EH (cell line): Measurements from ENCODE around the gene SYNE1.

Source experiments
- DNase-seq: peaks from one replicate; pipeline ENCODE4 v3.0.0-alpha.2; 2015; ENCODE audit warnings: low read depth

SYNE1 gene

DNA sequence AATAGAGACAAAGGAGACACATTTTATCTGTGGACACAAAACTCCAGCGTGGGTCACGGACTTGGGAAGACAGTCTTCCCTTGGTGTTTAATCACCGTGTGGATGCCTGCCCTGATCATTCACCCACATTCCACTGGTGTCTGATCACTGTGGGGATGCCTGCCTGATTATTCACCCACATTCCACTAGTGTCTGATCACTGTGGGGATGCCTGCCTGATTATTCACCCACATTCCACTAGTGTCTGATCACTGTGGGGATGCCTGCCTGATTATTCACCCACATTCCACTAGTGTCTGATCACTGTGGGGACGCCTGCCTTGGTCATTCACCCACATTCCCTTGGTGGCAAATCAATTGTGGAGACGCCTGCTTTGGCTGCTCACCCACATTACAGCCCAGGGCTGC is 146.2 kb downstream of the SYNE1 start:
- peak; percentile 85 for DNase-seq

DNA sequence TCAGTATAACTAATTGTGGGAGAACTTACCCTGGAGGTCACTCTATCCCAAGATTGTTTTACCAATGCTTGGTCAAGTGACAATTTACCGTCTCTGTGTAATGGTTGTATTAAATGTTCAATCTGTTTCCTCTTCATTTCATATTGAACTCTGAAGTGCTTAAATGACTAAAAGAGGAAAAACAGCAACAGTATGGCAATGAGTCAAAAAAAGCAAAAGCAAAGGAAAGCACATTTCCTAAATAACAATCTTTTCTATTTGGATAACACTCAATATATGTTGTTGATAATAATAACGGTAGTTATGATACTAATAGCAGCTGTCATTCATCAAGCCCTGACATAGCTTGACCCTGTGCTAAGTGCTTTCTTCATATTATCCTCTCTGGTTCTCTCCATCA is 152.4 kb downstream of the SYNE1 start:
- DNase-seq, result no peak

DNA sequence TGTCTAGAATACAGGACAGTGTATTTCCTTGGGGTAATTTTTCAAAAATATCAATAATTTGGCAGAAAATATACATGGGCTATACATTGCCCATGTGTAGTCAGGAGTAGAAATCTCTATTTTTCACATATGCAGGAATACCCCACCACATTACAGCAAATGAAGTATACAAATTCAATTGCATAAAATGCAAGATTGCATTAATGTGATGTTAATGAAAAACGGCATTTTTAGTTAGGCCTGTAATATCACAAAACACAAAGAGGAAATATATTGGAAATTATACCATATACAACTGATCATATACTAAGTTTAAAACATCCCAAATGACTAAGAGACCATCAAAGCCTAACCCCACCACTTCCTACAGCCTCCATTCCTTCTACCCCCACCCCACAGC is 154.9 kb downstream of the SYNE1 start:
- no peak for DNase-seq

DNA sequence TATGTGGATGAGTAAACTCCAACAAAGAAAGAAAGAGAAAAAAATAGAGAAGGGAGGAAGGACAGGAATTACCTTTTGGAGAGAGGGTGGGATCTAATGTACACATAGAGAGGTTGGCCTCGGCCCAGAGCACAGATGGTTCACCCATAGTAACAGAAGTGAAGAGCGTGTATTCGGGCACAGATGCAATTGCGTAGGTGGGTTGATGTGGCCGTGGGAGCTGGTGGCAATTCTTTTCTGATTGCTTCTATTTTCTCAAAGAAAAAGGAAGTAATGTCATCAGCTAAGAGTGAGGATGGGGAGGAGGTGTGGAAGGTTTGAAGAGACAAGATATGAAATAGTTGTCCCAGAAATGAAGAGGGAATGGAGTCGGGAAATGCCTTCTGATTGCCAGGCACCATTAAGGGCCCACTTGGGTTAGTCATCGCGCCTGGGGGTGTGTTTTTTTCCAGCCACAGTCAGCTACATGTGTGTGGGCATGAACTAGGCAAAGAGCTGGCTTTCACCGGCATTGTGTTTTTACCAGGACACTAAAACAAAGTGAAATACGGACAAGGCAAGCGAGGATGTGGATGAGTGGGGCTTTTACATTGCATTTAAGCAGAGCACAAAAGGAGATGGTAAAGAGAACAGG is 158.7 kb downstream of the SYNE1 start:
- no peak for DNase-seq

DNA sequence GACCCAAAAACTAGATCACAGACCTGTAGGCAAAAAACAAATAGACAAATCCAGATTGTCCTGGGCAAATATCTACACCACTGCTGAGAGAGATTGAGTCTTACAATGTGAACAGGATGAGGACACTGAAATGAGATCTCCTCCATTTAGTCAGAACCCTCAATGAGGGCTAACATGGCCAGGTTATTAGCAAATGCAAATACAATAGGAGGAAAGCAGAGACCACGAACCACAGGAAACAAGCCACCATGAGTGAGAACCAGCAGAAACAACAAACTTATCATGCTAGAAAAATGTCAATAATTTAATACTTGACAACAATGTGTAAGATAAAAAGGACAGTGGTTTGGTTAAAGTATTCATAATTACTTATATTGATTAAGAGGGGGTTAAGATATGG is 162.8 kb downstream of the SYNE1 start:
- DNase-seq, result peak; percentile 49

DNA sequence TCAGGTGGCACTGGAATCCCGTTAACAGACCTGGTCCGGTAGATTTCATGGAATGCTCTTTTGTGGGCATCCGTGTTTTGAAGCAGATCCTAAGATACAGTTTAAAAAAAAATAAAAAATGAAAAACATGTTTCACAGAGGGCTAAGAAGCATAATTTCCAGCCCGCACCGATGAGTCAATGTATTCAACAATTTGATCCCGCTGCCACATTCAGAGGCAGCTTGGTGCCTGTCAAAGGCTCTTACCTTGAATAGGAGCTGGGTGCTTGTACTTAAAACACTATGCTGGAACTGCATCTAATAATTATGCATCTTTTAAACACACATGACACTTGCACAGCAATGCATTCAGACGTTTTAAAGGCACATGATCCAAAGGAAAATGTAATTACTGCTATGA is 164.8 kb downstream of the SYNE1 start:
- DNase-seq, result peak; percentile 21

DNA sequence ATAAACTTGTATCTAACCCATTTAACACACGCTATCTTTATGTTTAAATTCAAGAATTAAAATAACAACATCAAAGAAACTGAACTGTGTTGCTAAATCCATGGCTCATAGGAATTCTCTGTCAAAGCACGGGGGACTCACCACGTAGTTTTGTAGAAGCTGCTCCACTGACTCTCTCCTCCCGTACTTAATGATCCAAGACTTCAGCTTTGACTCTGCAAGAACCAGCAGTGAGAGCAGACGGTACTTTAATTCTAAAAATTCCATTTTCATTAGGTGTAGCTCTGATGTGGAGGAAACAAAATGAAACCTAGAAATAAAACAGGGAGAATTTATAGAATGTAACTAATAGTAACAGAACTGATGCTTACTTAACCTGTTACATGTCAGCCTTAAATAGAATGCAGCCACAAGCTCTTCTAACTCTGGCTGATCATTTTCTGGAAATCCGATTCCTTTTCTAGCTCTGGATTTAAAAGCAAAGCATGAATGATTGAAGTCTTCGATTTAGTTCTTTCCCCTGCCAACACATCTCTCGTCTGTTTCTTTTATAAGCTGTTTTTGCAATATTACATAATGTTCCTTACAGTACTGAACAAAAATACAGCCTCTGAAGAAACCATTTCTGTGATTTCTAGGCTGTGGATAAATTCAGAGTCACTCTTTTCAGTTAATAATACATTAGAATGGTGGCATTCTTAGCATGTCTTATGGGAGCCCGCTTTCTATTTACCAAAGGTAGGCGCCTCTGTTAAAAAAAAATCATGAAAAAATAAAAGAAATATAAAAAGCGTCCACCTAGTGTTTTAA is 165.5 kb downstream of the SYNE1 start:
- peak; percentile 42 for DNase-seq

DNA sequence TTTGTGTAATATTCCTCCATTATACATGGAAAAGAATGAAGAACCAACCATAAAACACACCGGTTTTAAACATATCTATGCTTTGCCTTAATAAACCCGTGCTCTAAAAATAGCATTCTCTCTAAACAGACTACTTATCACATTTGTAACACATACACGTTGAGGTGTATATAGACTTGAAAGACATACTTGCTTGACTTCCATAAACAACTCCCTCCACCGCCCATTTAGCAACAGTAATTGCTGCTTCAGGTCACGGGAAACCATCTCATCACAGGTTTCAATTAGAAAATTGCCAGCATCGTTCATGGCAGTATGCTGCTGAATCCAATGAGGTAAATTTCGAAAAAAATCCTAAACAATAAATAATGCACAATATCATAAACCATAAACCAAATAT is 174.0 kb downstream of the SYNE1 start:
- no peak for DNase-seq

DNA sequence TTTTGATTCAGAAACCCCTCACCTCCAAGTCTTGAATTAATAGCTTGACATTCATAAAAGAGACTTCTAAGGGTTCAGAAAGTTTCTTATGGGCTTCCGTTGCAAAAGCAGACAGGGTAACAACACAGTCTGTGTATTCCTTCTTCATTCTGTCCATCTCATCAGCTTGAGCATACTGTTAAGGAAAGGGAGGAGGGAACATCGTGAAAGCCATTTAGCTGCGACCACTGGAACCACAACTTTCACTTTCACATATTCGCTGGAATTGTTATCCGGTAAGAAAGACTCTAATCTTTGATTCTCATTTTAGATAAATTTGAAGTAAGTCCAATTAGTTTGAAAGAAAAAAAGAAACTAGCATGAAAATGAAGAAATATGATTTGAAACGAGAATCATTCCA is 174.4 kb downstream of the SYNE1 start:
- DNase-seq, result no peak

DNA sequence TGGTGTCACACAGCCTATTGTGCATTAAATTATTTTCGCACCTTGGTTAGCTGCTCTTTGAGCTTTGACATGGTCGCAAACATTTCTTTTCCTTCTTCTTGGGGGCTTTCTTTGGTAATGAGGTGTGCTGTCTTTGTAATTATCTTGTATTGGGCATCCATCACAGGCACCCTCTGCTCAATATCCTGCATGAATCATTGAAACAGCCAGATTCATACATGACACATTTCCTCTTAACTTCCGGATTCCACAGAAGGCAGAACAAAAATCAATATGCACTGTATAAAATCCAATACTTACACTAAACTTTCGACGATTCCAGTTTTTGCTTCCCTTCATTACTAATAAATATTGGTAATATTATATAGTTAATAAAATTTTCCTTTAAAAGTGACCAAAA is 175.6 kb downstream of the SYNE1 start:
- peak; percentile 23 for DNase-seq

DNA sequence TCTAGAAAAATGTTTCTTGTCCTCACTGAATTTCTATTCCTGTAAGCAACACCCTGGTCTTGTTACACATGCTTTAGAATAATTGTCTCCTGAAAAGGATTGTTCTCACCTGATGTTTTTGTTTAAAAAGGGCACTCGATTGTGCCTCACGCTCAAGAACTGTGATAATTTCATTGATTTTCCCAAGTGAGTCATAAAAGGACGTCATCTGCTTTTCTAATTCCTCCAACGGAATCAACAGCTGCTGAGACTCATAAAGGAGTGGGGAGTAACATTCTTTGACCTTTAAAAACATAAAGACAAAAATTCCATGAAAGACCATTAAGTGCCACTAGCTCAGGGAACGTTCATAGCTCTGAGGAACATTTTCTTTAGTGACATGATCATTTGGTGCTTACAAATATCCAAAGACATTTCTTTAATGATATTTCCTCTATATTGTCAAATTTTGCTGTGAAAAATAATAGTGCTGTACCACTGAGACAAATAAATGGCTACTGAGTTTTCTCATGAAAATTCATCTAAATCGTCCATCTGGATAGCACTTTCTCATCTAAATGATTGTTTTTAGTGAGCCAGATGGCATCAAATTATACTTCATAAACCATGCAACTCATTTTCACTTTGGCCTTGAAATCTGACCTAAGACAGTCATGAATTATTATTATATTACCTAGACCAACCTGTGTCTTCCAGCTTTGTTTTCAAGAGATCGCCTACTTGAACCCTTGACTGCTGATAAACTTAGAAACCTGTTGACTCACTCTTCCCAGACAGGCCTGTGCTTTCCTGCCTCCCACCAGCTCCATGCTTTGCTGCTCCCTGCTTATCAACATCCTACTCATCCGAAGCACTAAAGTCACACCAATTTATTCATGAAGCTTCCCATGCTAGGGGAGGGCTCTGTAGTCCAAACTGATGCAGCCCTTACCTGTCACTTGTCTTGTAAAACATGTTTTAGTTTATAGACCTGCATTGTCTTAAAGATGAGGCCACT is 178.2 kb downstream of the SYNE1 start:
- peak; percentile 67 for DNase-seq

DNA sequence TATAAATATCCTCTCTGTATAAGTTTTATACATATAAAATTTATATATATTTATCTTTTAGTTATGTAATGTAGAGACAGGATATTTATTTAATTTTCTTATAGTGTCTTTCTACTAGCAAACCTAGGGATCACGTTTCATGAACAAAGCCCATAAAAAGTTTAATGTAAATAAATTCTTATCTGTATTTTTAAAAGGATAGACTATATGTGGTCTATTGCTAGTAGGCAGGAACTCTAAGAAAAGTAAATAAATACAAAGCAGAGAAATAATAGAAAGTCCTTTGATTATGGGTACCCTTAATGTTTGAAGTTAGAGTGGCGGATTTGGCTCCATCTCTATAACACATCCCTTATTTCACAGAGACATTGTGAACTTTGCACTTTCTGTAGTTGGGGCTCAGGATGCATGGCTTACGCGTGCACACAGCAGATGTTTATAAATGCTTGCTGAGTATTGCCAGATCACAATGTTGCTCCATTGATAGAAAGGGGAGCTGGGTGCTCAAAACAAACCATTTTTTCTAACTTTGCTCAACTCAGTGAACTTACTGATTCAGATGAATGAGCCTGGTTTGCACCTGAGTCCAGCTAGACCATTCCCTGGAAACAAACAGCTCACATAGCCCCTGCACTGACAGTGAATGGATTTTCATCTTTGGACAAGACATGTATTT is 179.1 kb downstream of the SYNE1 start:
- DNase-seq, result no peak

DNA sequence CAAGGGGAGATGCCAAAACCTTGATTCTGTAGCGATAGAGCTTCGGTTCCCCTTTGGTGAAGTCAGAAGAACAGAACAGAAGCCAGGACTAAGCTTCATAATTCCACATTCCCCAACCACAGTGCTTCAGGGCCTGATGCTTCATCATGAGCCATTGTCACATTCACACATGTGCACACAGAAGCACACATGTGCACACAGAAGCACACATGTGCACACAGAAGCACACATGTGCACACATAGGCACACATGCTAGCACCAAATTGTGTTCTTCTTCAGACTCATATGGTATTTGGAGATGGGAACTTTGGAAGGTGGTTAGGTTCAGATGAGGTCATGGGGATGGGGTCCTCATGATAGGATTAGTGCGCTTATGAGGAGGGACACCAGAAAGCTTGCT is 183.2 kb downstream of the SYNE1 start:
- DNase-seq, result no peak

DNA sequence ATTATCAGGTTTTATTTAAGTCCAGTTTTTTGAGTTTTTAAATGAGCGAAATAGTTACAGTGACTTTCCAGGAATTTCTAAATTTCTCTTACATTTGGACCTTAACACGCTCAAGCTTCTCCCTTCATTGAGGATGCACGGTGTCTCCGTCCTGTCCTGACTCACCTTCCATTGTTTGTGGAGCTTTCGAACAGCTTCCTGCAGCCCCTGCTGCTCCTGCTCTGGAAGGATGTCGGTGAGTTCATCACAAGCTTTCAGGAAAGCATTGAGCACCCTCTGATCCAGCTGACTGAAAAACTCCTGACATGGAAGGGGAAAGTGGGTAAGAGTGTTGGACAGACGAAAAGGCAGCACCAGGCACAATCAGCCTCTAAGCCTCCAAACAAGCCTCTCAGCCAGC is 183.7 kb downstream of the SYNE1 start:
- DNase-seq, result no peak

DNA sequence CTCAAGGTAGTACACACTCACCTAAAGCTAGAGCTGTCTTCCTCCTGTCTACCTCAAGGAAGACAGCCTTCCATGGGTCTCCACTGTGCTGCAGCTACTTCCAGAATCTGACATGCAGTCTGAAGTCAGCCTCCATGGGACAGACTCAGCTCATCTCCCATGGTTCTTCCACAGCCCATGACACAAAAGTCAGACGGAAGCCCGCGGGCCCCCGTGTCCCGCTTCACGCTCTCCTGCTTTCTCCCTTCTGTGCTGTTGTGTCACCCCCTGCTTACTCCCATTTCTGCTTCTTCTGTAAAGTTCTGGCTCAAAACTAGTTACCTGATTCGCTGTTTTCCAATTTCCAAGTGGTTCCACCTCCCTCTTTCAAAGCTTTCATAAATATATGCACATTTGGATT is 184.5 kb downstream of the SYNE1 start:
- DNase-seq, result no peak

DNA sequence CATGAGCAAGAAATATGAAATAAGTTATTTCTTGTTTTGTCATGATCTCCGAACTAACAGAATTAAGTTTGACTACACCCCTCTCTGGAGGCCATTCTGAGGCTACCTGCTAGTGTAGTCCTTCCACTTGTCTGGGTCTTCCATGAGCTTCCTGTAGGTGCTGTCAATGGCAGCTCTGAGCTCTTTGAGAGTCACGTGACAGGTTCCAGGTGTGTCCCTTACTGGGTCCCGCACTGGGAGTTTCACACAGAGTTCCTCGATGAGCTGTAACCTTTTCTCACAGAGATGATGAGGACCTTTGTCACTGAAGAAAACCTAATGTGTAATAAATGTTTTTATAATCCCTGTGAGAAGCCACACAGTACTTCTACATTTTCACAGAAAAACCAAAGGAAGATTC is 186.6 kb downstream of the SYNE1 start:
- no peak for DNase-seq

DNA sequence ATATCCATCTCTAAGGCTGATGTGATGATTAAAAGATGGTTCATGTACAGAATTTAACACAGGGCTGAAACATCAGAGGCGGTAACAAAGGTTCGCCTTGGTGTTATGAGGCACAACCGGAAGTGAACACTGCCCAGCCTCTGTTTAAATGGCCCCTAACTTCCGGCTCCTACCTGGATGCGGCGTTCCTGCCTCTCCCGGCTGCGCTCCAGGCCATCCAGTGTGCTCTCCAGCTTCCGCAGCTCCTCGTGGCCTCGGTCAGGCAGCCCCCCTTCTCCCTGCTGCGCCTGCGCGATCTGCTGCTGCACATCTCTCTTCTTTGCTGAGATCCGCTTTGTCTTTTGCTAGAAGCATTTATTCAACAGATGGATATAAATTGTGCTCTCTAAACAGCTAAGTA is 195.3 kb downstream of the SYNE1 start:
- no peak for DNase-seq

DNA sequence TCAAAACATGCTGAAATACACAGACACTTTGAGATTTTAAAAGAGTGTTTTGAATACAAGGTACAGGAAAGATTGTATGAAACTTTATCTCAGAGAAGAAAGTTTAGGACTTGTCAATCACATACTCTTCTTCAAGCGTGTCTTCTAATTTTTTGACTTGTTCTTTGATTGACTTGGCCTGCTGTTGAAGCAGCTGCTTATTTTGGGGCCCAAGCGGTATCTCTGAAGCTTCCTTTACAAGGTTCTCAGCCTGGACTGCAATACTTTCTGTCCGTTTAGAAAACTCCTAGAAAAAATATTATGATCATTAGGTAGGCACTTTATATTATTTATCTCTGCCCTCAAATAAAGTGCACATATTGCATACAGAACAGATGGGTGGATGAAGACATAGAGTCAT is 201.3 kb downstream of the SYNE1 start:
- DNase-seq, result no peak

DNA sequence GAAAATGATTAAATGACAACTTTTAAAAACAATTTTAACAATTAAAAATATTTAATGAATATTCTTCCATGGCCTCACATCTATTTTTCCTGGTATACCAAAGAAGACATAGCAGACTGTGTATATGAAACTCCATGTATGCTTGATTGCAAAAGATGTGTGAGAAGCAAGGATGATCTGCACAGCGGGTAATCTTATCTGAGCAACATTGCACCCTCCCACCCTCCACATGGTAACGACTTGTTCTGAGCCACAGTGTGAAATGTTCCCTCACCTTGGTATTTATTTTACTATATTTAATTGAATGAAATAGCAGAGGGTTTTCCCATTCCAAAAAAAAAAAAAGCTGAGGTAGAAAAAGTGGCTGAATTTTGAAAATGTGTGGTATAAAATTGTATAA is 204.4 kb downstream of the SYNE1 start:
- DNase-seq, result no peak

DNA sequence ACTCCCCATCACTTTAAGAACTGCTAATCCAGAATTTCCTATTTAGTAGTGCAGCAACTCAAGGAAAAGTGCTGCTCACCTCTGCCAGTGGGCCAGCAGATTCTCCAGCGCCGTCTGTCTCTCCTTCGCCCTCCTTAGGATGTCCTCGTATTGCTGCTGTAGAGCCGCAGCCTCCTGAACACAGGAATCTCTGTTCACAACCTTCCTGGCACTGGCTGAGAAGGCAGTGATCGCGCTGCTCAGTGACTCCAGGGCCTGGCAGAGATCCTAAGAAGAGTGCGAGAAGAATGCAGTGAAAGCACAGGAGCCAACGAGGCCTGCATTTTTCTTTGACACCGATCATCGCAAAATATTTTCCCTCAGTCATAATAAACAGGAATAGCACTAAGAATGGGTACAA is 209.0 kb downstream of the SYNE1 start:
- peak; percentile 19 for DNase-seq

DNA sequence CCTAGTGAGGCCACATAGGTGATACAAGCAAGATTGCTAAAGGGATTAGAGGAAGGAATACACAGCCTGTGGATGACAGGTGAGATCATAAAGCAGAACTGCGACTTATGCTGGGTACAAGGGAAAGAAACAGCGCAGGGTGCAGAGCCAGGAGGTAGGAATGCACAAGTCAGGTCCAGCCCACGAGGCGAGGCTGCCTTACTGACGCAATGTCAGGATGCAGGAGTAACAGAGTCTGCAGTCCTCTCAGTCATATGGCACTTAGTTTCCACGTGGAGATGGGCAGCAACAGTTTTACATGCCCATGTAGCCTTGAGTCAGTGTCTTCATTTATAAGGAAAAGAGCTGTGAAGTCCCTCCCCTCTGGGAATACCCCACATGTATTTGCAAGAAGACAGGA is 210.9 kb downstream of the SYNE1 start:
- no peak for DNase-seq
